KOPT-K1 (cell line): Measurements from ENCODE around the gene CORT.
"Not testable (repeated sequence)": the region's sequence is repeated elsewhere in the genome, so short reads cannot be mapped to it uniquely, and the experiment has no call there.

ENCODE experiments used
- H3K27ac ChIP-seq: fragments of 200-600 bp; sonication (generic); 2 replicates; pipeline ENCODE4 v1.5.1; 2016; ENCODE audit warnings: antibody characterized with exemption, mild to moderate bottlenecking, low read depth, low read length; ENCODE audit not compliant: poor library complexity, severe bottlenecking
- H3K36me3 ChIP-seq: fragments of 200-600 bp; sonication (generic); 2 replicates; pipeline ENCODE4 v1.5.1; 2017; ENCODE audit warnings: antibody characterized with exemption, mild to moderate bottlenecking, low read length, moderate library complexity; ENCODE audit not compliant: insufficient read depth
- H3K9me3 ChIP-seq: fragments of 200-600 bp; sonication (generic); 2 replicates; pipeline ENCODE4 v1.5.1; 2017; ENCODE audit warnings: antibody characterized with exemption, low read length, mild to moderate bottlenecking; ENCODE audit not compliant: insufficient read depth, poor library complexity, severe bottlenecking

CORT gene

DNA sequence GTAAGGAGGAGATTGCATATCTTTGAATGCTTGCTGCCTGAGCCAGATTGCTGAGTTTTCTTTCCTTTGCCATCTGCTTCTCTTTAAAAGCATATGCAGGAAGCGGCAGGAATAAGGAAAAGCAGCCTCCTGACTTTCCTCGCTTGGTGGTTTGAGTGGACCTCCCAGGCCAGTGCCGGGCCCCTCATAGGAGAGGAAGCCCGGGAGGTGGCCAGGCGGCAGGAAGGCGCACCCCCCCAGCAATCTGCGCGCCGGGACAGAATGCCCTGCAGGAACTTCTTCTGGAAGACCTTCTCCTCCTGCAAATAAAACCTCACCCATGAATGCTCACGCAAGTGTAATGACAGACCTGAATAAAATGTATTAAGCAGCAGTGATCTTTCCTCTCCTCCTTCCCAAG is 1.5 kb downstream of the CORT start:
- H3K36me3 ChIP-seq: peaks cover 11% of the 10 kb centered on the region; the same call in 1 of the 2 replicates

GRCh38 chr1:10456048-10456447 is 6.2 kb downstream of the CORT start:
- peaks cover 41% of the 10 kb centered on the region for H3K36me3 ChIP-seq
- H3K9me3 ChIP-seq: no peaks in the 10 kb centered on the region
- H3K27ac ChIP-seq: no peak overlapping the region

More for the DNA sequence above, 1.5 kb downstream of the CORT start:
- no peak overlapping the region for H3K27ac ChIP-seq
- H3K9me3 ChIP-seq: no peaks in the 10 kb centered on the region

GRCh38 chr1:10456661-10457060 is 6.8 kb downstream of the CORT start:
- no peaks in the 10 kb centered on the region for H3K9me3 ChIP-seq
- H3K36me3 ChIP-seq: peaks cover 47% of the 10 kb centered on the region
- H3K27ac ChIP-seq: no peak overlapping the region

GRCh38 chr1:10457462-10457861 is 7.6 kb downstream of the CORT start:
- H3K27ac ChIP-seq, H3K9me3 ChIP-seq: not testable (repeated sequence)
- H3K36me3 ChIP-seq: peaks cover 55% of the 10 kb centered on the region

DNA sequence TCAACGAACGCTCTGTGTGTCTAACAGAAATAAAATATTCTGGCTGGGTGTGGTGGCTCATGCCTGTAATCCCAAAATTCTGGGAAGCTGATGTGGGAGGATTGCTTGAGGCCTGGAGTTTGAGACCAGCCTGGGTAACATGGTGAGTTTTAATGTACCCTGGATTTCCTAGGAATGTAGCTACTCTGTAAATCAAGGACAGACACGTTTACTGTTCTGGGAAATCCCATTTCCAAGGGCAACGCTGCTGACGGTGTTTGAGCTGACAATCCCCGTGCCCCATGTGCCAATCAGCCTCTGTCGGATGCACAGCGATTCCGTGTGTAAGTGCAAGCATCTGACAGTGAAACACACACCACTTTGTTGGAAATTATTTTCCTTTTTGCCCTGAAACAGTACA is 8.0 kb downstream of the CORT start:
- peaks cover 59% of the 10 kb centered on the region for H3K36me3 ChIP-seq
- H3K27ac ChIP-seq: no peak overlapping the region
- H3K9me3 ChIP-seq: no peaks in the 10 kb centered on the region

DNA sequence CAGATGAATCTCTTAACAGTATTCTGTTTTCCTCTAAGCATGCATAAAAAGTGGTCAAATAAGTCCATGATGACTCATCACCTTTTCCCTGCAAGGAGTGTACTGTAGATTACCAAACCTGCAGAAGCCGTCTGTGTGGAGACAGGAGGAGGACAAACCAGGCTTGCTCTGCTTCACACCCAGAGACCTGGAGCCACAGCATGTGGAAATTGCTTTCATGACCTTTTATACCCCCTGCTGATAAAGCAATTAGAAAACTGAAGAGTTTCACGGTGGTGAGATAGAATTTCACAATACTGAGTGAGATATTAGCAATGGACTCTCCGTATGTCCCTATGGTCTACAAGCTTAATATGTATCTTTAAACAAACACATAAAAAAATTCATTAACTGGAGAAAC is 9.4 kb downstream of the CORT start:
- Histone ChIP-seq H3K36me3 (peaks cover 72% of the 10 kb centered on the region), H3K9me3 (no peaks in the 10 kb centered on the region), H3K27ac (no peak overlapping the region)

DNA sequence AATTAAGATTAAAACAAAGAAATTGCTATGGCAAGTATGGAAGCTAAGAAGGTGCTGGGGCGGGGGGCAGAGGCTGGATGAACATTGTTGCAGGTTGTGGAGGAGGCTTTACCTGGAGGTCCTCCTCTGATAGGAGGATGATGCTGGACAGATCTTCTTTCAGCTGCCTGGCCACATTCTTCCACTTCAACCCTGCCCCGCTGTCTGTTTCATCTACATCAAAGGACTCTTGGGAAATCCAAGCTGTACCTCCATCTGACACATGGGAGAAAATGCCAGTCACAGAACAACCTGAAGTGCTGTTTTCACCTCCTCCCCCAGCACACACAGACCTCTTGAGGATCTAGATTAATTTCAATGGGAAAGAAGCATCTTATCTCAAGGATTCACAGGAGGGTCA is 17.2 kb downstream of the CORT start:
- H3K36me3 ChIP-seq: peaks cover 79% of the 10 kb centered on the region
- no peaks in the 10 kb centered on the region for H3K9me3 ChIP-seq
- no peak overlapping the region for H3K27ac ChIP-seq

DNA sequence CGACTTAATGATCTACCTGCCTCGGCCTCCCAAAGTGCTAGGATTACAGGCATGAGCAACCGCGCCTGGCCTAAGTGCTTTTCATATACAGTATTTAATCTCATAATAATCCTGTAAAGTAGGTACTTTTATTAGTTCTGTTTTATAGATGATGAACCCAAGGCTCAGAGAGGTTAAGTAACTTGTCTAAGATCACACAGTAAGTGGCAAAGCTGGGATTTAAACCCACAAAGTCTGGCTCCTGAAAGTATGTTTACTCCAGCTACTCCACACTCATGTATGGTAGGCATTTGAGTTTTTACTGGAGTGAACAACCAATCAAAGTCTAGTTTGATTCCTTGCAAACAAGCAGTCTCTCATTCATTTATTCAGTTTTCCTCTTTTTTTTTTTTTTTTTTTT is 20.2 kb downstream of the CORT start:
- Histone ChIP-seq H3K9me3 (no peaks in the 10 kb centered on the region), H3K27ac (no peak overlapping the region), H3K36me3 (peaks cover 49% of the 10 kb centered on the region)

- no peaks in the 10 kb centered on the region for H3K9me3 ChIP-seq
- peak overlapping the region; percentile 70 for H3K27ac ChIP-seq
- peaks cover 34% of the 10 kb centered on the region for H3K36me3 ChIP-seq
These were observed 21.8 kb downstream of the CORT start for GRCh38 chr1:10471411-10472219.

DNA sequence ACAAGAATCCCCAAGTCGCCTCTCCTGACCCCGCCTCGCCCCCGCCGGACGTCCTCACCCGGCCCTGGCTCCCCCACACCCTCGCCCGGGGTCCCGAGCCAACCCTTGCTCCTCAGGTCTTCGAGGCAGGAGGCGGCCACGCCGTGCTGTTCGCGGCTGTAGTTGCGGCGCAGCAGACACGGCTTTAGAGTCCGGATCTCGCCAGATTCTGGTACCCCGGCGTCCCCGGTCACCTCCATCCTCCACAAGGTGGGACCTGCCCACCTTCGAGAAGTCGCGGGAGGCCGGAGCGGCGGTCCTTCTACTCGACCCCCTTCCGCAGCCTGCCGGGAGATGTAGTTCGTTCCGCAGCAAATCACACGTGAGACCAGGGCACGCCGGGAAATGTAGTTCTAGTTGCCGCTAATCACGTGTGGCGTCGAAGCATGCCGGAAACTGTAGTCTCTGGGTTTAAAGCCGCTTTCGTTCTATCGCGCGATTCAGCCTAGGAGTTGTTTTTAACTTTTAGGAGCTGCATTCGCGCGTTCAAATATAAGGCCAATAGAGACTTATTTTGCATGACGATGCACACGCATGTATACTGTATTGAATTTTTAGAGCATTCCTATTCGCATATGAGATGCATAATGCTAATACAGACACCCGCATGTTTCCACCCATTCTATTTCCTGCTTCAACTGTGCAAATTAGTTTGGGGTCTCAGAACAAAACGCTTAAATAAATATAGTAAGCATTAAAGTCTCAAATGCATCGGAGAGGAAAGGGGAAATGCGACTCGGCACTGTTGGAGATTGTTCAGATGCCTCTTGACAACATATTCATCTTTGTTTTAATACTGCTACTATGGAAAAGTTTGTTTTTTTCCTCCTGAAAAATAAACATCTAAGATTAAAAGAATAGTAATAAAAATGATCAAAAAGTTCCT is 22.7 kb downstream of the CORT start, which contains the start of gene DFFA:
DFFA (minus strand) TSS at position 310 of the 925 bp plus-strand sequence; CDS start at position 239, 71 bp downstream.
- Histone ChIP-seq H3K27ac (peak within 1 kb of the TSS; percentile 70), H3K9me3 (no peaks in the 10 kb centered on the region), H3K36me3 (peaks cover 25% of the 10 kb centered on the region)

DNA sequence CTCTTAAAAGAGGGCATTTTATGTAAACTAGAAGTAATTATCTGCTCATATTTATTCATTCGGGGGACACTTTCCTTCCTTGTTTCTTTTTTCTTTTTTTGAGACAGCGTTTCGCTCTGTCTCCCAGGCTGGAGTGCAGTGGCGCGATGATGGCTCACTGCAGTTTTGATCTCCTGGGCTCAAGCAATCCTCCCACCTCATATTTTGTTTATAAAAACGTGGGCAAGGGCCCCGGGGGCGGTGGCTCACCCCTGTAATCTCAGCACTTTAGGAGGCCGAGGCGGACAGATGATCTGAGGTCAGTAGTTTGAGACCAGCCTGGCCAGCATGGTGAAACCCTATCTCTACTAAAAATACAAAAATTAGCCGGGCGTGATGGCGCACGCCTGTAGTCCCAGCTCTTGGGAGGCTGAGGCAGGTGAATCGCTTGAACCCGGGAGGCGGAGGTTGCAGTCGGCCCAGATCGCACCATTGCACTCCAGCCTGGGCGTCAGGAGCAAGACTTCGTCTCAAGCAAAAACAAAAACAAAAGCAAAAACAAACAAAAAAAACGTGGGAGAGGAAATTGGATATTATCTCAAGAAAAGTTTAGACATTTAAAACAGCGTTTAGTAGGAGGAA is 23.4 kb downstream of the CORT start:
- Histone ChIP-seq H3K36me3 (peaks cover 17% of the 10 kb centered on the region), H3K27ac (peak overlapping the region; percentile 70), H3K9me3 (no peaks in the 10 kb centered on the region)

GRCh38 chr1:10474309-10474612 is 24.4 kb downstream of the CORT start:
- not testable (repeated sequence) for H3K9me3 ChIP-seq, H3K36me3 ChIP-seq
- H3K27ac ChIP-seq: peak overlapping the region; percentile 70

- peak within 1 kb of the TSS; percentile 70 for H3K27ac ChIP-seq
These were observed 25.0 kb downstream of the CORT start, which contains the start of gene PEX14 for GRCh38 chr1:10474613-10475507. PEX14 (plus strand) TSS chr1:10474950; CDS start chr1:10474967, 17 bp downstream.

GRCh38 chr1:10475510-10475909 is 25.7 kb downstream of the CORT start:
- Histone ChIP-seq H3K9me3 (no peaks in the 10 kb centered on the region), H3K36me3 (no peaks in the 10 kb centered on the region), H3K27ac (peak overlapping the region; percentile 70)

More at GRCh38 chr1:10474613-10475507, 25.0 kb downstream of the CORT start, which contains the start of gene PEX14:
- Histone ChIP-seq H3K36me3 (peaks cover 1% of the 10 kb centered on the region; the same call in 1 of the 2 replicates), H3K9me3 (no peaks in the 10 kb centered on the region)
